Smooth muscle cell of the pulmonary artery (primary cell): ENCODE data around the gene SLC25A38. TPM values are rescaled to one million over a fixed set of nuclear protein-coding genes. Genes with fewer than 3 reads are reported as not detected.

Experiments used
- total RNA-seq: library from RNA; depleted of rRNA; stranded (reverse); fragments of >200 nt; gene quantifications from 2 replicates; pipeline ENCODE4 v1.2.3, GENCODE V29; 2014

The SLC25A38 gene
- total RNA-seq = 19.2 and 22.0 TPM in 2 replicates

GRCh38 chr3:39383045-39383880 is at the start of gene SLC25A38:
TSS of gene SLC25A38 (plus strand) at chr3:39383370. CDS start at chr3:39383725, 355 bp downstream.

GRCh38 chr3:39406368-39407258 is 23.4 kb downstream of the SLC25A38 start, which contains the start of gene RPSA:
TSS of gene RPSA (plus strand) at chr3:39406720. CDS start at chr3:39407654, 934 bp downstream.

Other genes with a start within 250 kb of the SLC25A38 start
- gene CSRNP1, start 229.8 kb upstream of the SLC25A38 start, total RNA-seq = 6.5 and 11.5 TPM in 2 replicates
- gene XIRP1, start 190.8 kb upstream of the SLC25A38 start, total RNA-seq = 0.07 TPM in 2 replicates
- gene CX3CR1, start 103.3 kb upstream of the SLC25A38 start, total RNA-seq = under 0.01 TPM in 1 of 2 replicates, not detected in the other
- not detected in 2 replicates for gene CCR8, start 53.7 kb upstream of the SLC25A38 start, total RNA-seq
- gene RPSA, start 23.4 kb downstream of the SLC25A38 start, total RNA-seq = 818 and 877 TPM in 2 replicates
- gene MOBP, start 84.3 kb downstream of the SLC25A38 start, total RNA-seq = not detected in 2 replicates